ENCODE measurements around the gene PHYHIPL. TPM values are rescaled to one million over a fixed set of nuclear protein-coding genes. Genes with fewer than 3 reads are reported as not detected.

PHYHIPL gene
- total and polyA plus RNA-seq, 2 of the 4 experiments (the other 2 are of a cell fraction), result not detected

GRCh38 chr10:59272061-59272460, 95.6 kb downstream of the PHYHIPL start:
- ATAC-seq (ENCODE audit: low read depth), result no peak
- ChIA-PET CTCF (no interaction called here), POLR2A (ENCODE audit: unreplicated experiment) (no interaction called here)
- Histone ChIP-seq H3K9ac (ENCODE audit: low read depth, low read length) (no peak overlapping the region), H3K18ac (ENCODE audit: low read depth, low read length) (no peak overlapping the region), H4K91ac (ENCODE audit: insufficient read depth, low read depth, low read length) (no peak overlapping the region), H3K14ac (replicated peaks; ENCODE audit: low read depth, low read length) (no peak overlapping the region), H3K4me3 (ENCODE audit: insufficient read depth, low read depth, low read length) (no peak overlapping the region), H3K56ac (ENCODE audit: extremely low read depth, insufficient read depth, low read length) (no peak overlapping the region), H2BK120ac (ENCODE audit: low read depth, low read length) (no peak overlapping the region), H3K79me1 (ENCODE audit: low read depth in 1 of 2, low read length in 2 of 2) (no peaks in the 10 kb centered on the region), H2BK20ac (ENCODE audit: low read depth, low read length) (no peak overlapping the region), H4K20me1 (ENCODE audit: insufficient read depth, low read length) (no peaks in the 10 kb centered on the region), H3K27ac (ENCODE audit: insufficient read depth, low read length) (no peak overlapping the region), H2AK9ac (replicated peaks; ENCODE audit: low read depth, low read length, poor library complexity) (no peak overlapping the region), H2BK5ac (ENCODE audit: low read depth, low read length, poor library complexity, severe bottlenecking) (no peak overlapping the region), H3K9me1 (ENCODE audit: insufficient read depth, low read length) (no peaks in the 10 kb centered on the region), H2AFZ (replicated peaks; ENCODE audit: low read length, poor library complexity) (no peak overlapping the region), H2BK15ac (ENCODE audit: low read depth, low read length) (no peak overlapping the region), H2AK5ac (ENCODE audit: low read depth, low read length) (no peak overlapping the region), H3K36me3 (ENCODE audit: control insufficient read depth, insufficient read depth, low read length) (no peaks in the 10 kb centered on the region), H3K4me1 (ENCODE audit: control insufficient read depth, insufficient read depth, low read length) (peaks cover 2% of the 10 kb centered on the region; the same call in 1 of the 2 replicates), H4K8ac (ENCODE audit: low read depth in 2 of 2, low read length in 2 of 2) (no peak overlapping the region), H4K5ac (ENCODE audit: low read depth, low read length) (no peak overlapping the region), H3K4me2 (ENCODE audit: low read depth, low read length) (no peak overlapping the region), H3K27me3 (ENCODE audit: control insufficient read depth, insufficient read depth, low read length) (no peaks in the 10 kb centered on the region), H3K4ac (ENCODE audit: low read depth, low read length) (no peak overlapping the region), H3K23ac (ENCODE audit: low read depth, low read length) (no peak overlapping the region), H3K9me3 (ENCODE audit: control insufficient read depth, insufficient read depth, low read length) (no peaks in the 10 kb centered on the region)
- in situ Hi-C loops (cut with MboI; ENCODE audit: low sequenced_read_pairs) (no loop called here), dilution Hi-C loops (cut with HindIII; ENCODE audit: low sequenced_read_pairs, unreplicated experiment) (no loop called here), intact Hi-C loops (cut with micrococcal nuclease) (no loop called here)
- no peak for DNase-seq
- no peak for TF ChIP-seq POLR2A (IDR thresholded peaks at IDR 0.05; ENCODE audit: low read depth, low read length)
- BruUV-seq (replicated peaks), result no TSS peak
